ENCODE measurements around the gene TFPT. TPM values are rescaled to one million over a fixed set of nuclear protein-coding genes. Genes with fewer than 3 reads are reported as not detected.
A peak's percentile ranks its signal among the peaks of the same experiment; 100 is the strongest.

Gene TFPT
- 4.3 TPM for total RNA-seq

GRCh38 chr19:54115109-54116063 is at the start of gene TFPT, which contains the start of gene PRPF31:
TSS of gene TFPT (minus strand) at chr19:54115657. CDS start at chr19:54115269, 388 bp downstream.
TSS of gene PRPF31 (plus strand) at chr19:54115754. CDS start at chr19:54118279, 2,525 bp downstream.
- peak; percentile 97 for DNase-seq (ENCODE audit: low spot score)
- ATAC-seq, result peak; percentile 96

- DNase-seq (ENCODE audit: low spot score) (peak; percentile 45), ATAC-seq (no peak)
These were observed 49.8 kb upstream of the TFPT start for GRCh38 chr19:54165222-54165621.

DNA sequence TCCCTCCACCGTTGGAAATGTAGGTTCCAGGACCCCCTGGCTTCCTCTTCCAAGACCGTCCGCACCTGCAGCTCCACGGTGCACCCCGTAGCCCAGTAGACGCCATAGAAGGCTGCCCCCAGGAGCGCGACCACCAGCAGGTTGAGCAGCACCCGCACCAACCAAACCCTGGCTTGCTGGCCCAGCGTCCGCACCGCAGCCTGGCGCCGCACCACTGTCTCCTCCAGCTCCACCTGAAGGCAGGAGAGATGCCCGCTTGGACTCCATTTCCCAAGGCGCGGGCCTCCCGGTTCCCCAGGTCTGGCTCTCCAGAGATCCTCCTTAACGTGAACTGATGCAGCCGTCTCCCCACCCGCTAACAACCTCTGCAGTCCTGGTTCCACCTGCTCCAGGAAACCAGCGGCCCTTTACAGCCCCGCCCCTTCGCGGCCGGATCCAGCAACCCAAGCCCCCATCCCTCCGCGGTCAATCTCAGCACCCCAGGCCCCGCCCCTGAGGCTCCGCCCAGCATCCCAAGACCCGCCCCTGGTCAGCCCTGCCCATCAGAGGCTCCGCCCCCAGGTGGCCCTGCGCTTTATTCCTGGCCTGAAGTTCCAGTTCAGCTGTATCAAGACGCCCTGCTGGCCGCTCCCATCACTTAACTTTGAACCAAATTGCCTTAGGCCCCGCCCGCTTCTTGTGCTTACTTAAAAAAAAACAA is 49.1 kb upstream of the TFPT start:
- ATAC-seq (no peak), DNase-seq (ENCODE audit: low spot score) (peak; percentile 55)

- ATAC-seq (no peak), DNase-seq (ENCODE audit: low spot score) (peak; percentile 45)
These were observed 47.4 kb upstream of the TFPT start for GRCh38 chr19:54162884-54163283.

GRCh38 chr19:54162241-54162805 is 46.9 kb upstream of the TFPT start:
- peak; percentile 68 for ATAC-seq
- peak; percentile 86 for DNase-seq (ENCODE audit: low spot score)

GRCh38 chr19:54160854-54161253 is 45.4 kb upstream of the TFPT start:
- ATAC-seq (no peak), DNase-seq (ENCODE audit: low spot score) (no peak)

GRCh38 chr19:54160182-54160811 is 44.8 kb upstream of the TFPT start:
- no peak for DNase-seq (ENCODE audit: low spot score)
- ATAC-seq, result no peak

- DNase-seq (ENCODE audit: low spot score), result peak; percentile 100
- ATAC-seq, result peak; percentile 81
These were observed 44.1 kb upstream of the TFPT start, which contains the start of gene LENG1 for GRCh38 chr19:54159352-54160181. TSS of gene LENG1 (minus strand) at chr19:54159721. CDS start at chr19:54159695, 26 bp downstream.

DNA sequence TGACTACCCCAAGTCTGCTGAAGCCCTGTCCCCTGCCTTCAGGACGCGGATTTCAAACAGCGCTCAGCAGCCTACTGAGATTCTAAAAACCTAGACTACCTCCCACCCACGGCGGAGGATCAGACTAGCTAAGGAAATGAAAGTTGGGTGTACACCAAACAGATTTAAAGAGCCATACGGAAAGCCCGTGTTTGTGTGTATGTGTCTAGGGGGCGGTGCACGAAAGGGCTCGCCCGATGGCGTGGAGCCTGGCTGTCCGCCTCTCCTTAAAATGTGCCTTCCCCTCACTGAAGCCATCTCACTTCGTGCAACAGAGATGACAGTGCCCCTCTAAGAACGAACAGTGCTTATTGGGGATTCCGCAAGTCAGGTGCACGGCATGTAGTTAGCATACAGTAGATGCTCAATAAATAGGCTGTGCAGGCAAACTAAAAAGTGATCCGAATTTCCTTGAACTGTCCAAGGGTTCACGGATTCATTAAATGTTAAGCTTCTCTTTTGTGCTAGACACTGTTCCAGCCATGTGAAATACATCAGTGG is 43.4 kb upstream of the TFPT start:
- DNase-seq (ENCODE audit: low spot score), result no peak

GRCh38 chr19:54156953-54157352 is 41.5 kb upstream of the TFPT start:
- ATAC-seq (no peak), DNase-seq (ENCODE audit: low spot score) (no peak)

More for the DNA sequence above, 43.4 kb upstream of the TFPT start:
- no peak for ATAC-seq

- DNase-seq (ENCODE audit: low spot score) (no peak), ATAC-seq (no peak)
These were observed 41.0 kb upstream of the TFPT start for GRCh38 chr19:54156490-54156889.

GRCh38 chr19:54155694-54156093 is 40.2 kb upstream of the TFPT start:
- ATAC-seq (no peak), DNase-seq (ENCODE audit: low spot score) (no peak)

- ATAC-seq (no peak), DNase-seq (ENCODE audit: low spot score) (no peak)
These were observed 39.3 kb upstream of the TFPT start for GRCh38 chr19:54154603-54155345.

- DNase-seq (ENCODE audit: low spot score), result no peak
- no peak for ATAC-seq
These were observed 38.4 kb upstream of the TFPT start for GRCh38 chr19:54153731-54154326.

DNA sequence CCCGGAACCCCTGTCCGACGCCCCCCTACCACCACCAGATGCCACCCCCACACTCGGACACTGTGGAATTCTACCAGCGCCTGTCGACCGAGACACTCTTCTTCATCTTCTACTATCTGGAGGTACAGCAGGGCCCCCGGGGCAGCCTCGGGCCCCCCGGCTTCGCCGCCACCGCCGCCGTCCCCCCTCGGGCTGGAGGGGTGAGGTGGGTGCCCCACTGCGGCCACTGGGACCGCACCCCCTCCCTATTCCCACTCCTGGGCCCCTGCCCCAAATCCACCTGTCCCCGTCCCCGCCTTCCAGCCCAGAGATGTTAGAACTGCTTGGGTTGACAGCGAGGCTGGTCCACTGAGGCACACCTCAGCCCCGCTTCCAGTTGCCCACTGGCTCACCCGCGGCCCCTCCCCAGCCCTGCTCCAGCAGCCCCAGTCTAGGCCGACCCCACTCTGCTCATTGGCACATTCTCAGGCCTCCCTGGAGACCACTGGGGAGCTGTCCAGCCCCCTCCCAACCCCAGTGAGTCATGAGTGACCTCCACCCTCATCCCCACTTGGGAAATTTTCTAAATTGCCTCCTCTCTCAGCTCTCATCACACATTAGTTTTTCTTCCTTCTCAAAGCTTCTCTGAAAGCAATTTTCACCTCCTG is 37.5 kb upstream of the TFPT start:
- DNase-seq (ENCODE audit: low spot score) (no peak), ATAC-seq (no peak)

DNA sequence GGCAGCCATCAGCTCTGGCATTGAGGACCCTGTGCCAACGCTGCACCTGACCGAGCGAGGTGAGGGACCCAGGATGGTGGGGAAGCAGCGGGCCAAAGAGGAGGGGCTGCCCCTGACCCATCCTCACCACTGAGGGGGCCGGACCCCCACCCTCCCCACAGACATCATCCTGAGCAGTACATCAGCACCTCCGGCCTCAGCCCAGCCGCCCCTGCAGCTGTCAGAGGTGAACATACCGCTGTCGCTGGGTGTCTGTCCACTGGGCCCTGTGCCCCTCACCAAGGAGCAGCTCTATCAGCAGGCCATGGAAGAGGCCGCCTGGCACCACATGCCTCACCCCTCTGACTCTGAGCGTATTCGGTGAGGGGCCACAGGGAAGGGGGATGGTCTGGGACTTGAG is 36.8 kb upstream of the TFPT start:
- no peak for ATAC-seq
- DNase-seq (ENCODE audit: low spot score), result no peak

- ATAC-seq (no peak), DNase-seq (ENCODE audit: low spot score) (no peak)
These were observed 36.0 kb upstream of the TFPT start for GRCh38 chr19:54151362-54152035.
